Muscle layer of colon (tissue), 2 donors: ENCODE results near the gene FMNL2.

Experiments
- H3K27ac ChIP-seq: one replicate; pipeline ENCODE4 v1.7.0; 2013; ENCODE audit warnings: low read depth, mild to moderate bottlenecking, low read length, moderate library complexity
- H3K27me3 ChIP-seq, 2 donors: one replicate each; pipeline ENCODE4 v1.7.0; 2013; ENCODE audit warnings: low read length in 2 of 2, mild to moderate bottlenecking in 2 of 2; ENCODE audit not compliant: insufficient read depth in 2 of 2, control insufficient read depth in 1 of 2
- H3K36me3 ChIP-seq: one replicate; pipeline ENCODE4 v1.7.0; 2013; ENCODE audit warnings: mild to moderate bottlenecking, low read length; ENCODE audit not compliant: insufficient read depth
- H3K4me1 ChIP-seq: one replicate; pipeline ENCODE4 v1.7.0; 2013; ENCODE audit warnings: mild to moderate bottlenecking, low read length; ENCODE audit not compliant: insufficient read depth
- H3K4me3 ChIP-seq, 2 donors: one replicate each; pipeline ENCODE4 v1.7.0; 2013; ENCODE audit warnings: low read length in 2 of 2, low read depth in 1 of 2, mild to moderate bottlenecking in 1 of 2, moderate library complexity in 1 of 2
- H3K9ac ChIP-seq: one replicate; pipeline ENCODE4 v1.7.0; 2013; ENCODE audit warnings: low read length
- H3K9me3 ChIP-seq: one replicate; pipeline ENCODE4 v1.7.0; 2013; ENCODE audit warnings: mild to moderate bottlenecking, low read length
- donor health status: abdominal sarcoma.
- donor health status: Adenocarcinoma of cecum.

The FMNL2 gene

GRCh38 chr2:152544638-152545037 is 209.7 kb downstream of the FMNL2 start:
- no peak overlapping the region for H3K4me3 ChIP-seq
- no peak overlapping the region for H3K27ac ChIP-seq
- no peaks in the 10 kb centered on the region for H3K27me3 ChIP-seq
- H3K4me1 ChIP-seq = peaks cover 16% of the 10 kb centered on the region
- no peaks in the 10 kb centered on the region for H3K36me3 ChIP-seq
- H3K9ac ChIP-seq = no peak overlapping the region
- no peaks in the 10 kb centered on the region for H3K9me3 ChIP-seq

- H3K9ac ChIP-seq = no peak overlapping the region
These were observed 211.4 kb downstream of the FMNL2 start for GRCh38 chr2:152546230-152546837.

GRCh38 chr2:152548111-152548875 is 213.3 kb downstream of the FMNL2 start:
- peaks cover 4% of the 10 kb centered on the region for H3K4me1 ChIP-seq
- H3K9me3 ChIP-seq = no peaks in the 10 kb centered on the region
- no peak overlapping the region for H3K27ac ChIP-seq
- H3K9ac ChIP-seq = no peak overlapping the region
- H3K27me3 ChIP-seq = no peaks in the 10 kb centered on the region
- no peaks in the 10 kb centered on the region for H3K36me3 ChIP-seq
- H3K4me3 ChIP-seq = no peak overlapping the region

More at GRCh38 chr2:152546230-152546837, 211.4 kb downstream of the FMNL2 start:
- Histone ChIP-seq H3K27me3 (no peaks in the 10 kb centered on the region), H3K9me3 (no peaks in the 10 kb centered on the region), H3K4me1 (peaks cover 16% of the 10 kb centered on the region), H3K4me3 (no peak overlapping the region), H3K27ac (no peak overlapping the region), H3K36me3 (no peaks in the 10 kb centered on the region)

GRCh38 chr2:152548996-152549395 is 214.0 kb downstream of the FMNL2 start:
- H3K9ac ChIP-seq = no peak overlapping the region
- no peak overlapping the region for H3K4me3 ChIP-seq
- no peaks in the 10 kb centered on the region for H3K36me3 ChIP-seq
- no peak overlapping the region for H3K27ac ChIP-seq
- H3K4me1 ChIP-seq = no peaks in the 10 kb centered on the region
- no peaks in the 10 kb centered on the region for H3K27me3 ChIP-seq
- no peaks in the 10 kb centered on the region for H3K9me3 ChIP-seq

- no peaks in the 10 kb centered on the region for H3K36me3 ChIP-seq
- no peaks in the 10 kb centered on the region for H3K27me3 ChIP-seq
- H3K9ac ChIP-seq = no peak overlapping the region
- no peak overlapping the region for H3K27ac ChIP-seq
- H3K4me3 ChIP-seq = no peak overlapping the region
- H3K4me1 ChIP-seq = no peaks in the 10 kb centered on the region
- no peaks in the 10 kb centered on the region for H3K9me3 ChIP-seq
These were observed 214.4 kb downstream of the FMNL2 start for GRCh38 chr2:152549423-152549822.

- H3K4me3 ChIP-seq = no peak overlapping the region
- no peaks in the 10 kb centered on the region for H3K9me3 ChIP-seq
- H3K36me3 ChIP-seq = no peaks in the 10 kb centered on the region
- no peaks in the 10 kb centered on the region for H3K4me1 ChIP-seq
- H3K27ac ChIP-seq = no peak overlapping the region
- no peaks in the 10 kb centered on the region for H3K27me3 ChIP-seq
- no peak overlapping the region for H3K9ac ChIP-seq
These were observed 215.4 kb downstream of the FMNL2 start for GRCh38 chr2:152550386-152550785.

- no peaks in the 10 kb centered on the region for H3K36me3 ChIP-seq
- no peaks in the 10 kb centered on the region for H3K9me3 ChIP-seq
- H3K4me1 ChIP-seq = no peaks in the 10 kb centered on the region
- no peaks in the 10 kb centered on the region for H3K27me3 ChIP-seq
- H3K4me3 ChIP-seq = no peak overlapping the region
- no peak overlapping the region for H3K27ac ChIP-seq
- no peak overlapping the region for H3K9ac ChIP-seq
These were observed 217.9 kb downstream of the FMNL2 start for GRCh38 chr2:152552888-152553287.

- Histone ChIP-seq H3K9me3 (no peaks in the 10 kb centered on the region), H3K36me3 (no peaks in the 10 kb centered on the region), H3K27ac (no peak overlapping the region), H3K27me3 (no peaks in the 10 kb centered on the region), H3K4me3 (no peak overlapping the region), H3K4me1 (no peaks in the 10 kb centered on the region), H3K9ac (no peak overlapping the region)
These were observed 218.5 kb downstream of the FMNL2 start for GRCh38 chr2:152553518-152553917.

- no peak overlapping the region for H3K4me3 ChIP-seq
- no peaks in the 10 kb centered on the region for H3K27me3 ChIP-seq
- no peaks in the 10 kb centered on the region for H3K36me3 ChIP-seq
- no peaks in the 10 kb centered on the region for H3K4me1 ChIP-seq
- no peaks in the 10 kb centered on the region for H3K9me3 ChIP-seq
- no peak overlapping the region for H3K9ac ChIP-seq
- no peak overlapping the region for H3K27ac ChIP-seq
These were observed 220.1 kb downstream of the FMNL2 start for GRCh38 chr2:152555048-152555447.

- Histone ChIP-seq H3K36me3 (no peaks in the 10 kb centered on the region), H3K4me3 (no peak overlapping the region), H3K4me1 (no peaks in the 10 kb centered on the region), H3K27me3 (no peaks in the 10 kb centered on the region), H3K9ac (no peak overlapping the region), H3K27ac (no peak overlapping the region), H3K9me3 (no peaks in the 10 kb centered on the region)
These were observed 221.5 kb downstream of the FMNL2 start for GRCh38 chr2:152556506-152556905.

- H3K27me3 ChIP-seq = no peaks in the 10 kb centered on the region
- no peaks in the 10 kb centered on the region for H3K9me3 ChIP-seq
- no peak overlapping the region for H3K27ac ChIP-seq
- H3K36me3 ChIP-seq = no peaks in the 10 kb centered on the region
- H3K9ac ChIP-seq = no peak overlapping the region
- H3K4me1 ChIP-seq = no peaks in the 10 kb centered on the region
- H3K4me3 ChIP-seq = no peak overlapping the region
These were observed 222.4 kb downstream of the FMNL2 start for GRCh38 chr2:152557273-152557888.
